Measurements from ENCODE around the gene ZMIZ1.

DNA sequence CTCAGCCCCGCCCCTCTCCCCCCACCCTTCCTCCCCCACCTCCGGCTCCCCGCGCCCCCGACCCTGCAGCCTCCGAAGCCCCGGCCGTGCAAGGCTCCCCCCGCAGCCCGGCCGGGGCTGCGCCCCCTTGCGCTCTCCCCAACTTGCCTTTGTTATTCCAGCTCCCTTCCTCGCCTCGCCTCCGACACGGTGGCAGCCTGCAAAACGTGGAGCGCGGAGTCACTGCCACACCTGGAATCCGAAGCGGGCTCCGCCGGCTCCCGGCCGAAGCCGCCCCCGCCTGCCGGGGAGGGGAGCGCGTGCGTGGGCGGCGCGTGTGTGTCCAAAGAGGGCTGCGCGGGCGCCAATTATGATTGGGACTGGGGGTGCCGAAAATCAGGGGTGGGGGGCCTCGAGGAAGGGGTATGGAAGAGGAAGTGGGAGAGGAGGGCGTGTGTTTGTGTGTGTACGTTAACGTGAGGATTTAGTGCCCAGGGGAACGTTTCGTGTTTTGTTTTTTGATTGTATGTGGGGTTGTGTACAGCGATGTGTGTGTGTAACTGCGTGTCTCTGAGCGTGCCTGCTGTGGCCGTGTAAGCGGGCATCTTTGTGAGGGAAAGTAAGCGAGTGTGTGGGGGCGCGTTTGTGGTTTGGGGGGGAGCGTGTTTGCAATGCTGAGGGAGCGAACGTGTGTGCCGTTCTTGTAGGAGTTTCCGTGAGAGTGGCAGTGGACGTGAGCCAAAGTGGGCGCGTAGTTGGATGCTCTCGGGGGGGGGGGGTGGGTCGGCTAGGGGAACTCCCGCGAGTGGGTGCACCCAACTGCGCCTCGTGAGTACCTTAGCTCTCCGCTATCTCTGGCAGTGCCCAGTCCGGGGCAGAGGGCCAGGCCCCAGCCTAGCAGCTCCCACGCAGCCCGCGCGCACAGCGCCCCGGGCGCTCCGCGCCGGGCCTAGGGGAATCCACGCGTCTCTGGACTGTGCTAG, 1.2 kb upstream of the ZMIZ1 start:
- TF ChIP-seq POLR2A (IDR thresholded peaks at IDR 0.05) (peak; percentile 5 to 94), CTCF (IDR thresholded peaks at IDR 0.05) (peak in 1 of 6 experiments; percentile 44)

Data from adrenal gland (tissue), 5 donors.